K562 (cell line): ENCODE measurements around the gene ITGAE. TPM values are rescaled to one million over a fixed set of nuclear protein-coding genes. Genes with fewer than 3 reads are reported as not detected.

Experiments
- ATAC-seq: fragments of 200-7000 bp; cut with Tn5 transposase; 3 replicates; pipeline ENCODE4 v1.9.1; 2020; ENCODE audit warnings: moderate library complexity
- BruUV-seq: library from RNA; stranded (reverse); fragments of 400-500 nt; replicated peaks from 2 replicates; lab custom pipeline; 2021; lab: Mats Ljungman, UMichigan
- CTCF ChIA-PET: fragments of 300-600 bp; formaldehyde crosslinking; extraction: SDS; loops from one replicate; lab custom pipeline; 2021; ENCODE audit warnings: low intra/inter-chr PET ratio; lab: Yijun Ruan, JAX
- POLR2A ChIA-PET: fragments of 300-600, 350-650 bp; sonication (Branson Sonifier 250); formaldehyde crosslinking; extraction: SDS; loops from one replicate; lab custom pipeline; 2021; ENCODE audit warnings: antibody characterized with exemption, inconsistent platforms; lab: Yijun Ruan, JAX
- DNase-seq, 4 experiments: peaks; one replicate each; pipeline versions ENCODE4 v3.0.0 to v3.0.0-alpha.2; 2011 to 2018; ENCODE audit warnings: low spot score in 3 of 4, mixed read lengths in 3 of 4; ENCODE audit errors: extremely low read depth in 1 of 4
- FAIRE-seq: peaks from 2 replicates; lab custom pipeline; 2011; peaks lifted over from hg19 to GRCh38; lab: Jason Lieb, UNC
- H2AFZ ChIP-seq: 2 replicates; pipeline ENCODE4 v1.6.0; 2011; ENCODE audit warnings: low read depth, low read length, control low read depth, inconsistent platforms
- H3K27ac ChIP-seq: fragments of 200-600 bp; 3 replicates; pipeline ENCODE4 v1.8.0; 2011; ENCODE audit warnings: low read depth, mild to moderate bottlenecking, control low read depth, inconsistent platforms, low read length, moderate library complexity, mixed read lengths; ENCODE audit errors: extremely low read depth
- H3K27me3 ChIP-seq, 2 experiments: fragments of 300-600 bp in 1 of 2; 2 replicates in 1 of 2; 3 replicates in 1 of 2; pipeline versions ENCODE4 v1.6.0 to v1.8.0; 2011; ENCODE audit warnings: inconsistent platforms in 2 of 2, low read length in 2 of 2, mild to moderate bottlenecking in 1 of 2, mixed read lengths in 1 of 2, moderate library complexity in 1 of 2; ENCODE audit not compliant: control insufficient read depth in 2 of 2, insufficient read depth in 2 of 2
- H3K36me3 ChIP-seq: fragments of 300-600 bp; 3 replicates; pipeline ENCODE4 v1.8.0; 2011; ENCODE audit warnings: mild to moderate bottlenecking, low read length, inconsistent platforms; ENCODE audit not compliant: control insufficient read depth, insufficient read depth
- H3K4me1 ChIP-seq, 2 experiments: fragments of 200-600 bp in 1 of 2; replicated peaks in 1 of 2; 2 replicates in 1 of 2; 3 replicates in 1 of 2; pipeline versions ENCODE4 v1.5.1 to v1.8.0; 2011; ENCODE audit warnings: inconsistent platforms in 2 of 2, low read length in 2 of 2, mild to moderate bottlenecking in 1 of 2, mixed read lengths in 1 of 2, moderate library complexity in 1 of 2; ENCODE audit not compliant: control insufficient read depth in 2 of 2, insufficient read depth in 2 of 2
- H3K4me2 ChIP-seq: 2 replicates; pipeline ENCODE4 v1.6.1; 2011; ENCODE audit warnings: low read length, control low read depth, inconsistent platforms, mixed read lengths; ENCODE audit not compliant: insufficient read depth
- H3K4me3 ChIP-seq: fragments of 200-600 bp; sonication (generic), shearing (Covaris generic); 2 replicates; pipeline ENCODE4 v1.5.1; 2016; ENCODE audit warnings: control low read depth, inconsistent platforms
- H3K79me2 ChIP-seq: fragments of 200-600 bp; 3 replicates; pipeline ENCODE4 v1.8.0; 2011; ENCODE audit warnings: low read length, inconsistent platforms; ENCODE audit not compliant: control insufficient read depth, insufficient read depth
- H3K9ac ChIP-seq, 2 experiments: 2 replicates each; pipeline versions ENCODE4 v1.6.0 to v1.6.1; 2011; ENCODE audit warnings: low read depth in 2 of 2, low read length in 2 of 2, control low read depth in 1 of 2, inconsistent platforms in 1 of 2, mild to moderate bottlenecking in 1 of 2, mixed read lengths in 1 of 2; ENCODE audit not compliant: insufficient read depth in 1 of 2
- H3K9me1 ChIP-seq: one replicate; pipeline ENCODE4 v1.6.0; 2011; ENCODE audit warnings: inconsistent platforms, mild to moderate bottlenecking, low read length, moderate library complexity; ENCODE audit not compliant: control insufficient read depth, insufficient read depth
- H3K9me3 ChIP-seq: replicated peaks from 2 replicates; pipeline ENCODE4 v1.5.1; 2011; ENCODE audit warnings: low read depth, low read length, inconsistent platforms; ENCODE audit not compliant: control insufficient read depth, insufficient read depth
- H4K20me1 ChIP-seq: replicated peaks from 2 replicates; pipeline ENCODE4 v1.6.1; 2011; ENCODE audit warnings: low read length, inconsistent platforms, mixed read lengths; ENCODE audit not compliant: control insufficient read depth, insufficient read depth
- BRCA1 ChIP-seq, 2 experiments: fragments of 450-650 bp in 1 of 2; sonication (generic) in 1 of 2; formaldehyde crosslinking in 1 of 2; IDR thresholded peaks; 2 replicates each; pipeline versions ENCODE4 v1.5.0 to v1.6.1; 2017 to 2020; ENCODE audit warnings: mild to moderate bottlenecking in 1 of 2, missing genetic modification reagents in 1 of 2
- CBX1 ChIP-seq: sonication (generic); IDR thresholded peaks from 2 replicates; pipeline ENCODE4 v1.6.1; 2016; ENCODE audit warnings: antibody characterized with exemption, low read depth, mild to moderate bottlenecking
- CBX2 ChIP-seq: fragments of 200-600 bp; sonication (generic); IDR thresholded peaks from one replicate; pipeline ENCODE4 v1.6.1; 2012; ENCODE audit warnings: mild to moderate bottlenecking, low read length, inconsistent platforms; ENCODE audit not compliant: insufficient read depth, poor library complexity, severe bottlenecking
- GTF2B ChIP-seq: IDR thresholded peaks from 2 replicates; pipeline ENCODE4 v1.6.1; 2011; ENCODE audit not compliant: insufficient read length; ENCODE audit errors: extremely low read depth
- HDAC2 ChIP-seq: fragments of 450-650 bp; IDR thresholded peaks from 2 replicates; pipeline ENCODE4 v1.6.1; 2016; ENCODE audit warnings: mild to moderate bottlenecking
- HDGF ChIP-seq: fragments of 450-650 bp; IDR thresholded peaks from 2 replicates; pipeline ENCODE4 v1.6.1; 2016
- HNRNPL ChIP-seq: fragments of 200-400 bp; formaldehyde crosslinking; IDR thresholded peaks from 2 replicates; pipeline ENCODE4 v1.6.1; 2017; ENCODE audit warnings: low read depth, mild to moderate bottlenecking, low read length
- MBD2 ChIP-seq: sonication (generic); IDR thresholded peaks from 2 replicates; pipeline ENCODE4 v1.6.1; 2016; ENCODE audit warnings: low read depth, borderline replicate concordance
- NR3C1 ChIP-seq: sonication (generic); formaldehyde crosslinking; IDR thresholded peaks from 2 replicates; pipeline ENCODE4 v1.8.1; 2022; ENCODE audit warnings: missing genetic modification reagents
- PHF20 ChIP-seq: fragments of 450-650 bp; IDR thresholded peaks from 2 replicates; pipeline ENCODE4 v1.6.1; 2018; ENCODE audit not compliant: partially characterized antibody
- PHF8 ChIP-seq: fragments of 200-600 bp; sonication (generic); IDR thresholded peaks from 2 replicates; pipeline ENCODE4 v1.6.1; 2012; ENCODE audit warnings: mixed run types, mild to moderate bottlenecking, inconsistent platforms, low read length, moderate library complexity, borderline replicate concordance
- SIRT6 ChIP-seq: IDR thresholded peaks from one replicate; pipeline ENCODE4 v1.6.1; 2012; ENCODE audit warnings: low read depth, mild to moderate bottlenecking, control low read depth, inconsistent platforms, low read length, moderate library complexity
- SMC3 ChIP-seq: conservative IDR thresholded peaks from 2 replicates; pipeline ENCODE4 v1.6.1; 2011; ENCODE audit warnings: low read depth, low read length, improper control_type of control experiment; ENCODE audit not compliant: insufficient read depth
- STAT5A ChIP-seq: IDR thresholded peaks from 2 replicates; pipeline ENCODE4 v1.6.1; 2012; ENCODE audit warnings: low read length, inconsistent platforms, borderline replicate concordance
- TFAP4 ChIP-seq: sonication (generic); formaldehyde crosslinking; IDR thresholded peaks from 2 replicates; pipeline ENCODE4 v1.8.0; 2022; ENCODE audit warnings: missing genetic modification reagents, mild to moderate bottlenecking, moderate library complexity, borderline replicate concordance
- TSC22D4 ChIP-seq: fragments of 450-650 bp; IDR thresholded peaks from 2 replicates; pipeline ENCODE4 v1.6.1; 2016; ENCODE audit warnings: missing genetic modification characterization, missing biosample characterization, control low read depth
- ZNF133 ChIP-seq: fragments of 250-450 bp; sonication (Bioruptor Pico); IDR thresholded peaks from 2 replicates; pipeline ENCODE4 v1.4.0; 2020; ENCODE audit warnings: mild to moderate bottlenecking
- ZNF197 ChIP-seq: fragments of 200-800 bp; sonication (Bioruptor generic); IDR thresholded peaks from 2 replicates; pipeline ENCODE4 v1.6.1; 2016; ENCODE audit warnings: low read depth, missing genetic modification characterization, missing compliant biosample characterization
- ZSCAN32 ChIP-seq: fragments of 450-650 bp; formaldehyde crosslinking; IDR thresholded peaks from 2 replicates; pipeline ENCODE4 v1.4.0; 2020; ENCODE audit warnings: mild to moderate bottlenecking, moderate library complexity
- WGBS: fragments of 100-300 bp; shearing (Covaris generic); methylation state at CpG from one replicate; pipeline ENCODE4 v1.1.6; 2016; ENCODE audit warnings: low coverage, mixed read lengths; ENCODE audit not compliant: insufficient coverage; ENCODE audit errors: missing lambda C conversion rate; 5-methylcytosine and 5-hydroxymethylcytosine counted together
- in situ Hi-C: fragments of 300-500 bp; cut with MboI; formaldehyde crosslinking; loops from 4 replicates; pipeline ENCODE4 v1.15.0; 2018; ENCODE audit warnings: inconsistent platforms, mixed read lengths
- intact Hi-C: fragments of 100-400 bp; cut with micrococcal nuclease; formaldehyde crosslinking; loops from 2 replicates; pipeline ENCODE4 v1.14.2; 2022
- polyA plus RNA-seq, 8 experiments: library from polyadenylated mRNA; depleted of rRNA in 4 of 8; stranded (reverse) in 5 of 8; unstranded in 3 of 8; fragments of >200 nt; fragmentation: Nextera tagmentation in 2 of 8; fragmentation: Illumina TruSeq in 1 of 8; extraction: Ambion mirVana in 2 of 8; extraction: Trizol in 1 of 8; gene quantifications; 2 replicates each; pipeline versions ENCODE4 v1.2.1 to v1.2.3, GENCODE V29; 2011 to 2014; ENCODE audit warnings: inconsistent platforms in 1 of 8, missing spikeins in 1 of 8
- total RNA-seq, 7 experiments: library from RNA; depleted of rRNA in 6 of 7; stranded (reverse); fragments of >200 nt in 6 of 7; fragmentation: Illumina TruSeq in 2 of 7; extraction: Trizol in 2 of 7; gene quantifications; 2 replicates each; pipeline versions ENCODE4 v1.2.1 to v1.2.3, GENCODE V29; 2011 to 2021; ENCODE audit warnings: low replicate concordance in 1 of 7

ITGAE gene
- total and polyA plus RNA-seq, 9 of the 15 experiments (the other 6 are each of a cell fraction or from before 2014, with no cell fraction given) = 14.8 to 160 (median 27.0) TPM

- TF ChIP-seq GTF2B = no peak
- TF ChIP-seq TFAP4 (CRISPR knock-in tag) = no peak
- TF ChIP-seq PHF8 = no peak
- TF ChIP-seq HDGF = no peak
- no peak for TF ChIP-seq ZNF197 (CRISPR knock-in tag)
- TF ChIP-seq SIRT6 = no peak
- no peak for TF ChIP-seq MBD2
- TF ChIP-seq CBX2 = no peak
- TF ChIP-seq ZNF133 (CRISPR knock-in tag) = no peak
- TF ChIP-seq SMC3 = no peak
These were observed 18.2 kb downstream of the ITGAE start (continued) for GRCh38 chr17:3782751-3783150.

GRCh38 chr17:3780986-3781385 is 20.0 kb downstream of the ITGAE start:
- H2AFZ ChIP-seq = no peak overlapping the region
- FAIRE-seq (no peak), DNase-seq (no peak), ATAC-seq (no peak)
- H3K27me3 ChIP-seq = no peaks in the 10 kb centered on the region; a peak in 2 of 5 replicates
- in situ Hi-C loops = no loop called here
- H3K36me3 ChIP-seq = no peaks in the 10 kb centered on the region
- H3K9me1 ChIP-seq = no peaks in the 10 kb centered on the region
- 21% methylated on average over 6 of the region's 6 CpGs for WGBS
- BruUV-seq = no TSS peak
- intact Hi-C loops = no loop called here
- ChIA-PET POLR2A (interaction anchor here (0.6 to 0.7 kb wide), 2 partner anchors 126 to 182 kb away, joined by 3 to 4 read pairs; no protein-coding TSS in a partner anchor), CTCF (no interaction called here)
- no peak for TF ChIP-seq CBX1
- TF ChIP-seq TSC22D4 = no peak
- no peak for TF ChIP-seq HNRNPL
- no peak for TF ChIP-seq PHF20
- TF ChIP-seq NR3C1 (CRISPR knock-in tag) = no peak
- TF ChIP-seq BRCA1 (IDR thresholded peaks at IDR 0.05) = no peak
- TF ChIP-seq BRCA1 (CRISPR knock-in tag; IDR thresholded peaks at IDR 0.05) = no peak
- no peak for TF ChIP-seq ZSCAN32 (CRISPR knock-in tag)
- TF ChIP-seq STAT5A = no peak
- no peak for TF ChIP-seq HDAC2
- no peak overlapping the region for H3K9ac ChIP-seq
- no peaks in the 10 kb centered on the region for H3K79me2 ChIP-seq
- no peaks in the 10 kb centered on the region for H3K9me3 ChIP-seq
- H3K4me1 ChIP-seq = no peaks in the 10 kb centered on the region; a peak in 1 of 5 replicates
- no peaks in the 10 kb centered on the region for H4K20me1 ChIP-seq
- no peak overlapping the region for H3K27ac ChIP-seq
- no peak overlapping the region for H3K4me3 ChIP-seq
- H3K4me2 ChIP-seq = no peak overlapping the region
